ENCODE results near the gene FBXO9.
"Not testable (repeated sequence)": the region's sequence is repeated elsewhere in the genome, so short reads cannot be mapped to it uniquely, and the experiment has no call there.

Gene FBXO9

GRCh38 chr6:53045891-53046673 is 19.1 kb upstream of the FBXO9 start:
- DNase-seq (ENCODE audit: low read depth in 2 of 3, low spot score in 2 of 3) = no peak

- DNase-seq (ENCODE audit: low read depth in 2 of 3, low spot score in 2 of 3) = no peak
These were observed 16.6 kb upstream of the FBXO9 start for GRCh38 chr6:53048431-53049195.

- DNase-seq (ENCODE audit: low read depth in 2 of 3, low spot score in 2 of 3) = no peak
These were observed 15.8 kb upstream of the FBXO9 start for GRCh38 chr6:53049415-53049814.

GRCh38 chr6:53052152-53052551 is 13.1 kb upstream of the FBXO9 start:
- not testable (repeated sequence) for DNase-seq (ENCODE audit: low read depth in 2 of 3, low spot score in 2 of 3)

- no peak for DNase-seq (ENCODE audit: low read depth in 2 of 3, low spot score in 2 of 3)
These were observed 10.7 kb upstream of the FBXO9 start for GRCh38 chr6:53054532-53054931.

GRCh38 chr6:53055873-53056272 is 9.3 kb upstream of the FBXO9 start:
- no peak for DNase-seq (ENCODE audit: low read depth in 2 of 3, low spot score in 2 of 3)

- DNase-seq (ENCODE audit: low read depth in 2 of 3, low spot score in 2 of 3) = no peak
These were observed 8.9 kb upstream of the FBXO9 start for GRCh38 chr6:53056273-53056672.

- DNase-seq (ENCODE audit: low read depth in 2 of 3, low spot score in 2 of 3) = no peak
These were observed 6.6 kb upstream of the FBXO9 start for GRCh38 chr6:53058388-53059195.

- DNase-seq (ENCODE audit: low read depth in 2 of 3, low spot score in 2 of 3) = no peak
These were observed 5.3 kb upstream of the FBXO9 start for GRCh38 chr6:53059648-53060589.

GRCh38 chr6:53062169-53062539 is 3.0 kb upstream of the FBXO9 start:
- no peak for DNase-seq (ENCODE audit: low read depth in 2 of 3, low spot score in 2 of 3)

- not testable (repeated sequence) for DNase-seq (ENCODE audit: low read depth in 2 of 3, low spot score in 2 of 3)
These were observed 949 bp upstream of the FBXO9 start for GRCh38 chr6:53064255-53064654.

GRCh38 chr6:53064726-53065265 is 408 bp upstream of the FBXO9 start:
- peak; percentile 69 to 78 (median 77) for DNase-seq (ENCODE audit: low read depth in 2 of 3, low spot score in 2 of 3)

GRCh38 chr6:53066077-53066417 is 843 bp downstream of the FBXO9 start:
- peak in 1 of 3 experiments; percentile 11 for DNase-seq (ENCODE audit: low read depth in 2 of 3, low spot score in 2 of 3)

GRCh38 chr6:53066874-53067706 is 1.9 kb downstream of the FBXO9 start:
- no peak for DNase-seq (ENCODE audit: low read depth in 2 of 3, low spot score in 2 of 3)

- DNase-seq (ENCODE audit: low read depth in 2 of 3, low spot score in 2 of 3) = no peak
These were observed 2.7 kb downstream of the FBXO9 start for GRCh38 chr6:53067849-53068361.

- DNase-seq (ENCODE audit: low read depth in 2 of 3, low spot score in 2 of 3) = no peak
These were observed 4.2 kb downstream of the FBXO9 start for GRCh38 chr6:53069427-53069826.

GRCh38 chr6:53070806-53071205 is 5.6 kb downstream of the FBXO9 start:
- DNase-seq (ENCODE audit: low read depth in 2 of 3, low spot score in 2 of 3) = no peak

GRCh38 chr6:53074347-53074746 is 9.1 kb downstream of the FBXO9 start:
- DNase-seq (ENCODE audit: low read depth in 2 of 3, low spot score in 2 of 3) = no peak

- DNase-seq (ENCODE audit: low read depth in 2 of 3, low spot score in 2 of 3) = no peak
These were observed 15.6 kb downstream of the FBXO9 start for GRCh38 chr6:53080813-53081212.
